T-helper 1 cell (primary cell): ENCODE results near the gene SEMA3C.

ENCODE experiments used
- DNase-seq, 5 donors: peaks; one replicate each; pipeline ENCODE4 v3.0.0-alpha.2; 2012 to 2020

The SEMA3C gene

DNA sequence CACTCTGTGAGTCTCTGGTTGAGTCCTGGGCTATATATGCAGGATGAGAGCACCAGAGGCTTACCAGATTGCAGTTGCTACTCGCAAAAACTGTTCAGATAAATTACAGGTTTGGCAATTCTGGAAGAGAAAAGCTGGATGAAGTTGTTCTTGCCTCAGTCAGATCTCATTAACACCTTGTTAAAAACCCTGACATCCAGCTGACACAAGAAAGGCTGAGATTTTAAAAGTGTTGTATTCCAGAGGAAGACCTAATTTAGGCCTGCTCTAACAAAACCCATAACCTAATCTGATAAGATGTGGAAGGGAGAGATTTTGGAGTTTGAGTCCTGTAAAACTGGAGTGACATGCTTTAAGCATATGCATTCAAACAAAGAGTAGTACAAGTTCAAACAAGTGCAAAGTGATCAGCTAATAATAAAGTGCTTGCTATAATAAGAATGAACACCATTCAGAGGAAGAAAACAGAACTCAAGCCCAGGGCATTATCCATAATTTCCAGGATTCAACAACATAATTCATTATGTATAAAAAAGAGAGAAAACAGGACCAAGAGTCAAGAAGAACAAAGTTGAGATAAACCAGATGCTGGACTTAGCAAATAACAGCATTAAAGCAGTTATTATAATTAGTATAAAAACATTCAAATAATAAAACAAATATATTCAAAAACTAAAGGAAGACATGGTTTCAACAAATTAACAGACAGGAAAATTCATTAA, 144.9 kb downstream of the SEMA3C start:
- no peak for DNase-seq

DNA sequence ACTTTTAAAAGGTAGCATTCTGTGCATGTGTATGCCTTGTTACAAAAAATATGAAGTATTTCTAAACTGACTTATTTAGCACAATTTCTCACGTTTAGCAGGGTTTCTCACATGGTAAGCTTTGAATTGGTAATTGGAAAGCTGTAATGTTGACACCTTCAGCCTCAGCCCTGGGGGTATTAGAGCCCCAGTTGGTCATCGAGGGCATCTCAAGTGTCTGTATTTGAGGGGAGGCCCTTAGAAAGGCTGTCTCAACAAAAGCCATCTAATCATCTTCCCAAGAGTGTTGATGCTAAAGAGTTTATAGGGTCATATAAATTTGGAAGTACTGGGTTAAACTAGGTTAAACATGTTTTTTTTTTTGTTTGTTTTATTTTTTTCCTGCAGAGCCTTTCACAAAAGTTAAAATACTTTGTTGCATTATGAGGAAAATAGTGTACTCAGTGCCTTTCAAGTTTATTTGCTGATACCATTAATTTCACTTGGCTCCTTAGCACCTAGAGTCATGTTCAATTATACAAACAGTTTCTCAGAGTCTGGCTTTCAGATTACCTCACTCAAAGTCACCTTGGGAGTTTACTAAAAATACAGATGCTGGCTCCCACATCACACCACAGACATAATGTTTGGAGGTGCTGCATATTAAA, 146.4 kb downstream of the SEMA3C start:
- no peak for DNase-seq

DNA sequence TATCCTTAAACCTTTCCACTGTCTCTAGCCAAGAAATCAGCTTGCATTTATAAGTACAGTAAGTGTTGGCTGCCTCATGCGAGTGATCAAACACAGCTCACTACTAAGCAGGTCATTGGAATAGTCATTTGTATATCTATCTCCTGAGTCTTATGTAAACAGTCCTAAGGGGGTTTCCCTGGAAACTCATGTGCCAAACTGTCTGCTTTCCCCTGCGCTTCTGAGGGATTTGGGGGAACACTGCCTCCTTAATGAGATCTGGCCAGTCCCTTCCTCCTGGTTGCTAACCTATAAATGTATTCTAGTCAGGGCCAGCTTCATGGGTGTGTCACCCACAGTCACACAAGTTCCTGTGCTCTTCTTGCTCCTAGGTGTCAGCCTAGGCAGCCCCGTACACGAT, 147.3 kb downstream of the SEMA3C start:
- DNase-seq, result no peak

GRCh38 chr7:80770675-80771081, 148.2 kb downstream of the SEMA3C start:
- no peak for DNase-seq

GRCh38 chr7:80770061-80770460, 148.8 kb downstream of the SEMA3C start:
- DNase-seq, result no peak

- no peak for DNase-seq
Measured at GRCh38 chr7:80768756-80769155, 150.1 kb downstream of the SEMA3C start.

DNA sequence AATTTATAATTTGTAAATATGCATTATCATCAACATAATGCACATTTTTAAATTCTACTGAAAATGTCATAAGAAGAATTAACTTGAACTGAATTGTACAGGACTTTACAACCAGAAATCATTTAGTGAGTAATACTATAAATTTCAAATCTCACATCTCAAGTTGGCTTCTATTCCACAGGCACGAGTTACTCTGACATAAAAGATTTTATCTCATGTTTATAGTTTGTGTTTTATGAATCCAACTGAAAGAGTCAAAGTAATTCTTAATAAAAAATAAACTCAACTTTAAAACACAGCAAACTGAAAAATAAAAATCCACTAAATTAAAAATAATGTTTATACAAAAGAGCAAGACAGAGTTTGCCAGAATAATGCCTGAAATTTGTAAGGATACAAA, 151.2 kb downstream of the SEMA3C start:
- no peak for DNase-seq

GRCh38 chr7:80766724-80767123, 152.1 kb downstream of the SEMA3C start:
- no peak for DNase-seq

DNA sequence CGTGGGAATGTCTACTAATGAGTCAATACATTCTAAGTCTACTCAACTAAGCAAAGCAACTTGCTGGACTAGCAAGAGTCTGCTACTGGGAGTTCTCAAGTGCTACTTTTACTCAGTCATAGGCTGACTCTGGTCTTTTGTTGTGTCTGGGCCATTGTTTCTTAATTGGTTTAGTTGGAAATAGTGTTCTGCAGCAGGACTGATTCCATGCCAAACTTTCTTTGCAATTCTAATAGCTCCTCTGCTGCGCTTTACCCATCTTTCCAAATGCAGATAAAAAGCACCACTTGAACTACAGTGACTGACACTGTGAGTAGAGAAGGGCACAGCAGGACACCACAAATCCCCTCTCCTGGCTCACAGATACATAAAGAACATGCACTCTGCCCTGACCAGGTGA, 154.7 kb downstream of the SEMA3C start:
- no peak for DNase-seq

DNA sequence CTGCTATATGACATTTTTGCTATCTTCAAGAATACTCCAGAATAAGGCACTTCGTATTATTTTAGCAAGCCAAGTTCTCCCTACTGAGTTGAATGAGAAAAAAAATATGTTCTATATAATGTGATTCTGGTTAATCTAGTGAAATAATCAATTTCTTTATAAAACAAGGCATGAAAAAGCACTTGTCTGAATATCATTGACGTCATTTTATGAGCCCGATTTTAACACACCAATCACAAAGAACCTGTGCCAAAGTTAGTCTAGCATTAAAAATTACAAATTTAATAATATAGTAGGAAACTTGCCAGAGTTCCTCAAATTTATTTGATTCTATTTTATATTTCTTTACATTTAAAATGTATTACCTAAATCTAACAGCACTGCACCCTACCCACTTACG, 155.1 kb downstream of the SEMA3C start:
- DNase-seq, result no peak

- no peak for DNase-seq
Measured at GRCh38 chr7:80763289-80763688, 155.6 kb downstream of the SEMA3C start.

- DNase-seq, result no peak
Measured at GRCh38 chr7:80760292-80760691, 158.6 kb downstream of the SEMA3C start.

- no peak for DNase-seq
Measured at GRCh38 chr7:80752954-80753690, 165.7 kb downstream of the SEMA3C start.

- DNase-seq, result no peak
Measured at GRCh38 chr7:80749270-80749669, 169.6 kb downstream of the SEMA3C start.

GRCh38 chr7:80748363-80749042, 170.3 kb downstream of the SEMA3C start:
- DNase-seq, result no peak

DNA sequence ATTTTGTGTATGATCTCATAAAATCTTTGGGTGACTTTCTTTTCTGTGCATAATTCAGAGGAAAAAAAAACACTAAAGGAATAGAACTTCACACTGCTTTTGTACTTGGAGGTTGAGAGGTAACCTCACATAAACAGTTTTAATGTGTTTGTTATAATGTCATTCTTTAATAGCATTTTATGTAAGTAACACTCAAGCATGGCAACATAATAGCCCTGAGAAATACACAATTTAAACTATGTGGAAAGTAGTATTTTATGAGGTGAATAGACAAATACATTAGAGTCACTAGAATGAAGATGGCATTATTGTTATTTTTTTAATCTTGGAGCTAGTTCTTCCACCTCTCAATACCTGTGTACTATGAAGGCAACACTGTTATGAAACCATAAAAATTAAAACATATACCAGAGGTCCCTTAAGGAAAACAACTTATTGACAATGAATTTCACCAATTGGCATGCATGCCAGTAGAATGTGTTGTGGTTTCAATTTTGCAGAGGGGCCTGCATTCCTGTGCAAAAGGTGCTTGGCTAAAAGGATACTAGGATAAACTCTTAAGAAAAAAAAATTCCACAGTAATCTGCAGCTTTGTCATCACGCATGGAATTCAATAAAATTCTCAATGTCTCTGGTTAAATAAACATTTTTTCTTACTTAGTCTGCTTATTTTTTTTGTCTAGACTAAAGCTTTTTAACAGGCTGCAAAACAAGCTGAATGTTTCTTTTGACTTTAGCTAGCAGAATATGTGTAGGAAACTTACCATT, 177.9 kb downstream of the SEMA3C start:
- no peak for DNase-seq

DNA sequence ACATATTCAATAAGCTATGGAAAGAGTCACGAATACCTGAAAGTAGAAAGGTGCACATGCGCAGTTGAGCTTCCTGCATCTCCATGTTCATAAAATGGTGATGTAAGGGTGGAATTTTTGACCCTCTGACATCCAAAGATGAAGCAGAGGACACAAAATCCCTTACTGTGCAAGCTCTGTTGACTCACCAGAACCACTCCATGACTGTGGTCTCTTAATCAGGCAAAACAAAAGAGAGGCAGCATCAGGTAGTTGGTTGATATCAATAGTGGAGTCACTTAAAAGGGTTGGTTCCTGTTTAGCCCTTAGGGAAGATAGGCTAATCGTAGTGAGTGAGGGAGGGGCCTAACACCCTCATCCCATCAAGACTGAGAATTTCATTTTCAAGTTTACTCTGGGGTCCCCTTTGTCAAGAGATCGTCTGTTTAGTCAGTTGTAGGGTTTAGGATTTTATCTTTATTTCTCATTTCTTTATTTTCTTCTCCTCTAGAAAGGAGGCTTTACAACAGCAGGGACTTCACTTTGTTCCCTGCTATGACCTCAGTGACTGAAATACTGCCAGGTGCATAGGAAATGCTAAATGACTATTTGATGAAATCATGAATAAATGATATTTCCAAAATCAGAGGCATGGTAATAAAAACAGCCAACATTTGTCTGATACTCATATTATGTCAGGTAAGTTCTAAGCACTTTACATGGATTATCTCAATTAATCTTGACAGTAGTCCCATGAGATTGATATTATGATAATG, 182.3 kb downstream of the SEMA3C start:
- DNase-seq, result no peak

- DNase-seq, result no peak
Measured at GRCh38 chr7:80735330-80735729, 183.5 kb downstream of the SEMA3C start.

DNA sequence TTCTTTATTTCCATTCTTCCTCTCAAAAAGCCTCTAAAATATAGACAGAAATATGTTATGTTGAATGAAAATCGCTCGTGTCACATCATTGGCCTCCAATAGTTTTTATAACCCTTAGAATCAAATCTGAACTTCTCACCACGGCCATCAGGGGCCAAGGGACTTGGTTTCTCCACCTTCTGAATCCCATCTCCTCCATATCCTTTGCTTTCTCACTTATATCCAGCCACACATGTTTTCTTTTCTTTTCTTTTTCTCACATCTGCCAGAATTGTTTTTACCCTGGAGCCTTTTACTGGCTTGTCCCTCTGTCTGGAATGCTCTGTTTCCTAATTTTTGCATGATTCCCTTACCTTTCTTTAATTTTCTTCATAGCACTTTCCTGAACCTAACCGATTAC, 184.8 kb downstream of the SEMA3C start:
- DNase-seq, result no peak

DNA sequence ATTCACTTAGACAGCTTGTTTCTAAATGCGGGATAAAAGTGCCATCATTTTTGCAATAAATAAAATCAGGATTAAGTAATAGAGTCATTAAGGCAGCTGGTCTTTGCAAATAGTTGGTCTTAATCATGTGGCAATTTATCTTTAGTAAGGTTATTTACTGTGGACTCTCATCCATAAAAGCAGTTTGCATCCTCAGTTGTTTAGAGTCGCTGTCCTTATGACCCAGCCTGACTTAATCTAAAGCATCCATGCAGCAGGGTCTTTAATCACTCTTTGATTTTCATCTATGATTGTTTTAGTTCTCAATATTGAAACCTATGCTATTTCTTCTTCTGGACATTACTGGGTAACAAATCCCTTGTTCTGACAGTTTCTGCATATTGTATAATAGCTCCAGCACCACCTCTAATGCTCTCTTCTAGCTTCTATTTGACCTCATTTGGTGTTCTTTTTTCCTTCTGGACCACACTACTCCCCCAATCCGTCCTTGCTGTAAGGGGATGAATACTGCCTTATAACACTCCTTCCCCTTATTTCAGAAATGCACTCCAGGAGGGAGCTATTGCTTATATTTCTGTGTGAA, 185.4 kb downstream of the SEMA3C start:
- no peak for DNase-seq

DNA sequence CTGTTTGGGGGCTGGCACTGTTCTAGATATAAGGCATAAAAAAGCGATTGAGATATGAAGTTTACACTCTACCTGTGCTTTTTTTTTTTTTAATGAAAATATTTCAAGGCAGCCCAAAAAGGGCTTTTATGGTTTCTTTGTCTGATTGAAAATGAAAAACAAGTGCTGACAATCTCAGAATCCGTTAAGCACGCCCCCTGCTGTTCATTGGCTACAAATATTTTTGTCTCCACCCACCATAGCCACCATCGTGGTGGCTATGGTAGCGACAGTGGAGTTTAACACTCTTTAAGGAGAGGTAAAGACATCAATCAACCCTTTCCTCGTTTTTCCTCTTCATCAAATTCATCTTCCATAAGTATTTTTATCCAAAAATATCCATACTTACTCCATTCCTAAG, 186.2 kb downstream of the SEMA3C start:
- no peak for DNase-seq
